H1 (cell line): ENCODE results near the gene TNRC6A. TPM values are rescaled to one million over a fixed set of nuclear protein-coding genes. Genes with fewer than 3 reads are reported as not detected.

Experiments used
- CTCF ChIA-PET: fragments of 300-600 bp; sonication (Branson Sonifier 250); formaldehyde crosslinking; loops from one replicate; lab custom pipeline; 2021; ENCODE audit not compliant: partially characterized antibody; lab: Charles Lee
- POLR2A ChIA-PET: fragments of 300-600 bp; sonication (Branson Sonifier 250); formaldehyde crosslinking; loops from one replicate; lab custom pipeline; 2021; ENCODE audit warnings: inconsistent platforms; ENCODE audit not compliant: partially characterized antibody; lab: Charles Lee
- DNase-seq, 2 experiments: peaks; one replicate each; pipeline versions ENCODE4 v3.0.0 to v3.0.0-alpha.2; 2010 to 2022; ENCODE audit warnings: low spot score in 2 of 2, low read depth in 1 of 2, mixed read lengths in 1 of 2
- FAIRE-seq: peaks from 2 replicates; lab custom pipeline; 2011; peaks lifted over from hg19 to GRCh38; lab: Jason Lieb, UNC
- H2AFZ ChIP-seq: 2 replicates; pipeline ENCODE4 v1.8.1; 2012; ENCODE audit warnings: low read length, inconsistent platforms
- H2AK5ac ChIP-seq: 2 replicates; pipeline ENCODE4 v1.6.1; 2013; ENCODE audit warnings: low read depth, low read length
- H2BK120ac ChIP-seq: replicated peaks from 2 replicates; pipeline ENCODE3; 2013; ENCODE audit warnings: low read depth, low read length, inconsistent platforms
- H2BK12ac ChIP-seq: 2 replicates; pipeline ENCODE4 v1.6.1; 2013; ENCODE audit warnings: low read depth, low read length
- H2BK15ac ChIP-seq: 2 replicates; pipeline ENCODE4 v1.6.1; 2013; ENCODE audit warnings: low read length
- H2BK20ac ChIP-seq: 2 replicates; pipeline ENCODE4 v1.6.1; 2013; ENCODE audit warnings: low read length
- H2BK5ac ChIP-seq: 2 replicates; pipeline ENCODE4 v1.6.1; 2013; ENCODE audit warnings: low read depth, low read length
- H3K14ac ChIP-seq: 2 replicates; pipeline ENCODE4 v1.6.1; 2013; ENCODE audit warnings: inconsistent platforms; ENCODE audit not compliant: insufficient read length
- H3K18ac ChIP-seq: 2 replicates; pipeline ENCODE4 v1.6.1; 2013; ENCODE audit warnings: low read length; ENCODE audit errors: extremely low read depth
- H3K23ac ChIP-seq: 2 replicates; pipeline ENCODE4 v1.6.1; 2013; ENCODE audit warnings: inconsistent platforms; ENCODE audit not compliant: insufficient read length
- H3K23me2 ChIP-seq: 2 replicates; pipeline ENCODE4 v1.6.1; 2013; ENCODE audit warnings: low read depth, low read length
- H3K27ac ChIP-seq: 2 replicates; pipeline ENCODE4 v1.6.1; 2011; ENCODE audit warnings: low read depth, low read length, inconsistent platforms
- H3K27me3 ChIP-seq, 4 experiments: replicated peaks in 1 of 4; 1 replicate in 1 of 4; 2 replicates in 3 of 4; pipeline versions ENCODE4 v1.6.1 to v1.8.1; 2011 to 2013; ENCODE audit warnings: low read length in 3 of 4, mild to moderate bottlenecking in 3 of 4, inconsistent platforms in 2 of 4, mixed read lengths in 2 of 4, moderate library complexity in 1 of 4; ENCODE audit not compliant: control insufficient read depth in 3 of 4, insufficient read depth in 3 of 4; ENCODE audit errors: extremely low read depth in 1 of 4
- H3K36me3 ChIP-seq, 4 experiments: 2 replicates each; pipeline versions ENCODE4 v1.6.1 to v1.8.1; 2011 to 2013; ENCODE audit warnings: mild to moderate bottlenecking in 4 of 4, low read length in 3 of 4, moderate library complexity in 2 of 4, control low read depth in 1 of 4, inconsistent platforms in 1 of 4; ENCODE audit not compliant: insufficient read depth in 4 of 4, control insufficient read depth in 2 of 4
- H3K4ac ChIP-seq: replicated peaks from 2 replicates; pipeline ENCODE3; 2013; ENCODE audit warnings: low read length, low read depth, mixed read lengths, inconsistent platforms; ENCODE audit not compliant: insufficient read length
- H3K4me1 ChIP-seq, 4 experiments: replicated peaks in 1 of 4; 1 replicate in 1 of 4; 2 replicates in 3 of 4; pipeline versions ENCODE4 v1.6.1 to v1.8.1; 2011 to 2013; ENCODE audit warnings: low read length in 3 of 4, inconsistent platforms in 2 of 4, mixed read lengths in 1 of 4; ENCODE audit not compliant: insufficient read depth in 4 of 4, control insufficient read depth in 3 of 4
- H3K4me2 ChIP-seq, 2 experiments: 2 replicates each; pipeline versions ENCODE4 v1.6.1 to v1.8.1; 2011 to 2013; ENCODE audit warnings: low read depth in 2 of 2, low read length in 2 of 2, control low read depth in 1 of 2, inconsistent platforms in 1 of 2, mild to moderate bottlenecking in 1 of 2; ENCODE audit not compliant: insufficient read depth in 1 of 2
- H3K4me3 ChIP-seq, 4 experiments: fragments of 200-600, 300-600 bp in 1 of 4; sonication (generic), shearing (Covaris generic), sonication (Bioruptor Twin) in 1 of 4; 2 replicates each; pipeline versions ENCODE4 v1.5.1 to v1.8.1; 2011 to 2016; ENCODE audit warnings: low read length in 4 of 4, low read depth in 3 of 4, control low read depth in 2 of 4, inconsistent platforms in 2 of 4, mild to moderate bottlenecking in 2 of 4, mixed read lengths in 1 of 4, moderate library complexity in 1 of 4; ENCODE audit not compliant: insufficient read depth in 2 of 4; ENCODE audit errors: extremely low read depth in 1 of 4
- H3K56ac ChIP-seq: replicated peaks from 2 replicates; pipeline ENCODE3; 2013; ENCODE audit warnings: low read depth, mild to moderate bottlenecking, mixed read lengths, low read length, inconsistent platforms; ENCODE audit not compliant: insufficient read length
- H3K79me1 ChIP-seq: 2 replicates; pipeline ENCODE4 v1.6.1; 2013; ENCODE audit warnings: low read depth, low read length, control low read depth
- H3K79me2 ChIP-seq, 2 experiments: 2 replicates each; pipeline versions ENCODE4 v1.6.1 to v1.8.1; 2012 to 2013; ENCODE audit warnings: low read length in 2 of 2, mild to moderate bottlenecking in 2 of 2, inconsistent platforms in 1 of 2; ENCODE audit not compliant: insufficient read depth in 2 of 2, control insufficient read depth in 1 of 2
- H3K9ac ChIP-seq, 4 experiments: replicated peaks in 1 of 4; 1 replicate in 1 of 4; 2 replicates in 3 of 4; pipeline versions ENCODE4 v1.6.1 to v1.8.1; 2011 to 2013; ENCODE audit warnings: low read depth in 3 of 4, low read length in 3 of 4, control low read depth in 2 of 4, mild to moderate bottlenecking in 2 of 4, moderate library complexity in 2 of 4, inconsistent platforms in 1 of 4; ENCODE audit errors: extremely low read depth in 1 of 4
- H3K9me3 ChIP-seq, 2 experiments: 2 replicates each; pipeline versions ENCODE4 v1.6.1 to v1.8.1; 2012 to 2013; ENCODE audit warnings: mild to moderate bottlenecking in 2 of 2, moderate library complexity in 2 of 2, control low read depth in 1 of 2, inconsistent platforms in 1 of 2, low read depth in 1 of 2, low read length in 1 of 2, mixed read lengths in 1 of 2; ENCODE audit not compliant: insufficient read depth in 2 of 2
- H4K20me1 ChIP-seq, 2 experiments: replicated peaks in 1 of 2; 2 replicates each; pipeline versions ENCODE3 to v1.8.1; 2011 to 2013; ENCODE audit warnings: inconsistent platforms in 2 of 2, low read length in 2 of 2, mild to moderate bottlenecking in 1 of 2; ENCODE audit not compliant: insufficient read depth in 2 of 2, control insufficient read depth in 1 of 2
- H4K5ac ChIP-seq: 2 replicates; pipeline ENCODE4 v1.6.1; 2013; ENCODE audit warnings: low read length, low read depth, mixed read lengths, inconsistent platforms; ENCODE audit not compliant: insufficient read length
- H4K8ac ChIP-seq: 2 replicates; pipeline ENCODE4 v1.8.0; 2013; ENCODE audit warnings: mild to moderate bottlenecking, moderate library complexity, low read length, inconsistent platforms; ENCODE audit not compliant: insufficient read depth; ENCODE audit errors: extremely low read depth
- H4K91ac ChIP-seq: replicated peaks from 2 replicates; pipeline ENCODE3; 2013; ENCODE audit warnings: low read length, mixed read lengths, inconsistent platforms; ENCODE audit not compliant: insufficient read length
- ATF3 ChIP-seq: IDR thresholded peaks from 2 replicates; pipeline ENCODE4 v1.6.1; 2011; ENCODE audit warnings: low read depth, mild to moderate bottlenecking, low read length; ENCODE audit not compliant: insufficient read depth
- CBX8 ChIP-seq: fragments of 300-800, 300-1000 bp; sonication (generic); IDR thresholded peaks from 2 replicates; pipeline ENCODE4 v1.7.1; 2016; ENCODE audit warnings: low read depth, low read length, borderline replicate concordance
- CHD1 ChIP-seq: IDR thresholded peaks from 2 replicates; pipeline ENCODE4 v1.6.1; 2012; ENCODE audit warnings: low read depth, low read length, improper control_type of control experiment
- CHD2 ChIP-seq: IDR thresholded peaks from 2 replicates; pipeline ENCODE4 v1.6.1; 2012; ENCODE audit warnings: low read length, improper control_type of control experiment
- CTCF ChIP-seq, 3 experiments: IDR thresholded peaks; 1 replicate in 2 of 3; 2 replicates in 1 of 3; pipeline versions ENCODE4 v1.5.1 to v1.6.1; 2011; ENCODE audit warnings: low read length in 3 of 3, mild to moderate bottlenecking in 3 of 3, inconsistent platforms in 2 of 3, low read depth in 1 of 3, moderate library complexity in 1 of 3; ENCODE audit not compliant: insufficient read depth in 1 of 3; ENCODE audit errors: control extremely low read depth in 1 of 3
- JUN ChIP-seq: IDR thresholded peaks from 2 replicates; pipeline ENCODE4 v1.6.1; 2011; ENCODE audit warnings: low read depth, mild to moderate bottlenecking, improper control_type of control experiment, low read length
- JUND ChIP-seq: IDR thresholded peaks from 2 replicates; pipeline ENCODE4 v1.6.1; 2011; ENCODE audit warnings: mild to moderate bottlenecking, improper control_type of control experiment, low read length
- MAX ChIP-seq: IDR thresholded peaks from 2 replicates; pipeline ENCODE4 v1.6.1; 2012; ENCODE audit warnings: inconsistent platforms
- POU5F1 ChIP-seq: IDR thresholded peaks from 2 replicates; pipeline ENCODE4 v1.6.1; 2011; ENCODE audit warnings: low read depth, mild to moderate bottlenecking, low read length, moderate library complexity
- ZNF274 ChIP-seq: IDR thresholded peaks from 2 replicates; pipeline ENCODE4 v1.7.0; 2012; ENCODE audit warnings: low read length, borderline replicate concordance; ENCODE audit errors: extremely low read depth
- WGBS, 2 experiments: shearing (Covaris generic) in 1 of 2; methylation state at CpG; one replicate each; pipeline versions ENCODE4 v1.1.6 to v1.1.7; 2013 to 2015; ENCODE audit warnings: low lambda C conversion rate in 2 of 2, mixed read lengths in 2 of 2, inconsistent platforms in 1 of 2, low coverage in 1 of 2, missing lambda C conversion rate in 1 of 2; ENCODE audit not compliant: insufficient replicate concordance in 2 of 2, insufficient coverage in 1 of 2, insufficient read length in 1 of 2; ENCODE audit errors: extremely low coverage in 1 of 2, missing lambda C conversion rate in 1 of 2; 5-methylcytosine and 5-hydroxymethylcytosine counted together
- polyA plus RNA-seq, 7 experiments: library from polyadenylated mRNA; depleted of rRNA in 3 of 7; stranded (reverse) in 5 of 7; unstranded in 2 of 7; fragments of >200 nt in 5 of 7; fragments of 200-250 nt in 2 of 7; gene quantifications; 1 replicate in 5 of 7; 2 replicates in 1 of 7; 4 replicates in 1 of 7; pipeline versions ENCODE4 v1.2.1 to v1.2.3, GENCODE V29; 2011 to 2013; ENCODE audit warnings: missing spikeins in 2 of 7, mixed read lengths in 2 of 7
- total RNA-seq: library from RNA; stranded (reverse); fragmentation: NEBNext Ultra II Directional; extraction: Animal tissue kit (Norgen Biotek cat#: 25700); gene quantifications from 2 replicates; pipeline ENCODE4 v1.2.1, GENCODE V29; 2021

TNRC6A gene
- total and polyA plus RNA-seq, 2 of the 8 experiments (the other 6 are each of a cell fraction or from before 2014, with no cell fraction given): 67.6 to 103 TPM

GRCh38 chr16:24689128-24689527 lies 40.3 kb upstream of the TNRC6A start:
- no peak overlapping the region for H3K23ac ChIP-seq
- H2BK12ac ChIP-seq: no peak overlapping the region
- FAIRE-seq (peak; percentile 71), DNase-seq (no peak)
- H3K9ac ChIP-seq: no peak overlapping the region
- no peak overlapping the region for H3K27ac ChIP-seq
- no peaks in the 10 kb centered on the region for H3K27me3 ChIP-seq
- H3K18ac ChIP-seq: no peak overlapping the region
- no peak overlapping the region for H4K8ac ChIP-seq
- peaks cover 1 to 11% (median 6%) of the 10 kb centered on the region in 4 experiments; a peak in 5 of 7 replicates for H3K4me1 ChIP-seq
- H4K91ac ChIP-seq: no peak overlapping the region
- H2BK20ac ChIP-seq: no peak overlapping the region
- no peak overlapping the region for H2BK5ac ChIP-seq
- H3K4me3 ChIP-seq: no peak overlapping the region
- H3K4me2 ChIP-seq: no peak overlapping the region
- H3K36me3 ChIP-seq: no peaks in the 10 kb centered on the region
- no peak overlapping the region for H2BK120ac ChIP-seq
- H3K9me3 ChIP-seq: no peaks in the 10 kb centered on the region
- ChIA-PET CTCF (interaction anchor here (0.9 to 2.3 kb wide), 9 partner anchors 9 to 619 kb away, joined by 3 to 8 read pairs (median 4); no protein-coding TSS in a partner anchor), POLR2A (no interaction called here)
- no peak overlapping the region for H3K14ac ChIP-seq
- no peak overlapping the region for H3K4ac ChIP-seq
- no peak overlapping the region for H2BK15ac ChIP-seq
- no peak overlapping the region for H4K5ac ChIP-seq
- H4K20me1 ChIP-seq: no peaks in the 10 kb centered on the region
- no peaks in the 10 kb centered on the region for H3K79me1 ChIP-seq
- no peaks in the 10 kb centered on the region for H3K79me2 ChIP-seq
- no peak overlapping the region for H2AFZ ChIP-seq
- no peaks in the 10 kb centered on the region for H3K23me2 ChIP-seq
- WGBS, 2 experiments: 48% methylated on average over 7 of the region's 7 CpGs; no CpG with 5 or more reads in 1 of the 2 experiments
- H3K56ac ChIP-seq: no peak overlapping the region
- H2AK5ac ChIP-seq: no peak overlapping the region
- no peak for TF ChIP-seq CHD2
- no peak for TF ChIP-seq CBX8
- no peak for TF ChIP-seq ZNF274
- TF ChIP-seq MAX: peak; percentile 44; the same call in 1 of the 2 replicates
- peak; percentile 63 to 91 (median 80) for TF ChIP-seq CTCF (IDR thresholded peaks at IDR 0.05; ENCODE audit: control extremely low read depth in 1 of 3, insufficient read depth in 1 of 3, low read depth in 1 of 3, low read length in 3 of 3)
- no peak for TF ChIP-seq ATF3
- TF ChIP-seq JUN: no peak
- TF ChIP-seq CHD1: no peak
- no peak for TF ChIP-seq POU5F1
- no peak for TF ChIP-seq JUND
